NCI-H446 (cell line): Measurements from ENCODE around the gene ST6GALNAC6.

Experiments
- DNase-seq, 2 experiments: peaks; one replicate each; lab custom pipeline; 2025; lab: John Stamatoyannopoulos, UW

ST6GALNAC6 gene

DNA sequence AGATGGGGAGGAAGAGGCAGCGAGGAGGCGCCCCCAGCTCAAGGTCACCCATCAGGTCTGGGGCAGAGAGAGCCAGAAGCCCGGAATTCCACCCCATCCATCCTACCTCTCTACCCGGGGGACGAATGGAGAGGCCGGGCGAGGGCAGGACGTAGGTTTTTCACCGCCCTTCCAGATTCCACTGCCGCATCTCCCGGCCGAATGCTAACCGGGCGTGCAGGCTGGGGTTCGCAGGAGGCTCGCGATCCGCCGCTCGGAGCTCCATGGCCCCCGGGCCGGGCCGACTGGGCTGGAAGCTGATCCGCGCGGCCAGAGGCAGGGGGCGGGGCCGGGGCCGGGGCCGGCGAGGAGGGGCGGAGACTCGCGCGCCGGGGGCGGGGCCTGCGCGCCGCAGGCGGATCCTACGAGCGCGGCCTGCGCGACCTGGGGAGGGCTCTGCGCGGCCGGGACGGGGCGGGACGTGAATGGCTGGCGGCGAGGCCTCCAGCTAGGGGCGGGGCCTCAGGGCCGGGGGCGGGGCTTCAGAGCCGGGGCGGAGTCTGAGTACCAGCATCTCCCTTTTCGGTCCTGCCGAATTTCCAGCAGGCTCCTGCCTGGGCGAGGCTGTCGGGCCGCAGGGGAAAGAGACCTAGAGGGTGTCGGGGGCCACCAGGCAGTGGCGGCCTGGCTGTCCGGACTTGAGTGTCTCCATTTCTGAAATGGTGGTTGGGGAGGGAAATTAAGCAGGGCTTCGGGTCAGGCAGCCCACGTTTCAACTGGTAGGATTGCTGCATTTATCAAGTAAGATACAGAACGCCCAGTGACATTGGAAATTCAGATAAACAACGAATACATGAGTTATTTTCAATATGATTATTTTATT, 17.5 kb upstream of the ST6GALNAC6 start, which contains the start of gene ST6GALNAC4:
Gene ST6GALNAC4 (minus strand): TSS at position 322 of the 862 bp plus-strand sequence. CDS start 622 bp downstream, outside the sequence.
- peak; percentile 20 to 87 for DNase-seq

DNA sequence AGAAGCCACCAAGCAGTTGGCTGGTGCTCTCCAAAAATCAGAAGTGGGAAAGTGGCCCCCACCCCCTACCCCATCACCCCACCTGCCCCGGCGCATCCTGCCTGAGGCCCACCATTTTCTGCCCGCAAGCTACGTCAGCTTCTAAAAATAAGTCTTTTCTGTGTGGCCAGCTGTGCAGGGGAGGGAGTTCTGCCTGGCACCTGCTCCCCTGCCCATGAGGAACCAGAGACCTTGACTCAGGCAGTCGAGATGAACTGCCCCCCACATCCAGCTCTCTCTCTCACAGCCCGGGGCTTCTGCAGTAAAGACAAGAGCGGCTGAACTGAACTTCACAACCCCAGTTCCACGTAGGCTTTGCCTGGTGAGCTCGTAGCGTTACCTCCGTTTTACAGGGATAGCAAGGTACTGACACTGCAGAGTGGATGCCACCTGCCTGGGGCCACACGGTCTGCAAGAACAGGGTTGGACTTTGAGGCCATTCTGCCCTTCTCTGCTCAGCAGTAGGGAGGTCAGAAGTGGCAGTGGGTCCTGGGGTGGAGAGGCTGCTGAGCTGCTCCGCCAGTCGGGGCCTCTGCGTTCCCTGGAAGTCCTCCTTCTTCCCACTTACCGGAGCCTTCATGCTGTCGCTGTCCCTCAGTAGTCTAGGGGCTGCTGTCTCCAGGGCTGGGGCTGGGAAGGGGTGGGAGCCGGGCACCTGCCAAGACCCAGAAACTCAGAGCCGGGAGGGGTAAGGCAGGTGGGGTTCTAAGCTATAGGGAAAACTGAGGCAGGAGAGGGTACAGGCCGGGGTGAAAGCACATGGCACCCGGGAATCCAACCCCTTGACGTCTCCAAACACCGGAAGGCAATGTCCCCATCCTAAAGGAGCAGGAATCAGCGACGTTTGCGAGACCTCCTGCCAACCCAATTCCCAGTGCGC, 16.7 kb upstream of the ST6GALNAC6 start:
- DNase-seq, result no peak

DNA sequence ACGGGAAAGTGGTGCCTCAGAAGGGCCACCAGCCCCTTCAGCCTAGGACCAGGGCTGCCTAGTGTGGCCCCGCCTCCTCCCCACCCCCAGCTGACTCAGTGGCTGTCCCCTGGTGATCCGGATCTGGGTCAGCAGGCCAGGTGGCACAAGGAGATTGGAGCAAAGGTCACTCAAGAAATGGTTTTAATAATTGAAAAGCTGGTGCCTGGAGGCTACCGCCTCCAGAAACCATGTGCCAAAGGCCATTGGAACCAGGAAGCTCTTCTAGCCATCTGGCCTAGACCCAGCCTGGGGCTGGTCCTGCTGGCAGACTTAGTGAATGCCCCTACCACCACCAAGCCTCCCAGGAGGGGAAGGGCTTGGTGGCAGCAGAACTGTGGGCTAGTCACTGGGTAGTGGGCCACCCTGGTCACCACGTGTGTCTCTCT, 15.9 kb upstream of the ST6GALNAC6 start:
- no peak for DNase-seq

DNA sequence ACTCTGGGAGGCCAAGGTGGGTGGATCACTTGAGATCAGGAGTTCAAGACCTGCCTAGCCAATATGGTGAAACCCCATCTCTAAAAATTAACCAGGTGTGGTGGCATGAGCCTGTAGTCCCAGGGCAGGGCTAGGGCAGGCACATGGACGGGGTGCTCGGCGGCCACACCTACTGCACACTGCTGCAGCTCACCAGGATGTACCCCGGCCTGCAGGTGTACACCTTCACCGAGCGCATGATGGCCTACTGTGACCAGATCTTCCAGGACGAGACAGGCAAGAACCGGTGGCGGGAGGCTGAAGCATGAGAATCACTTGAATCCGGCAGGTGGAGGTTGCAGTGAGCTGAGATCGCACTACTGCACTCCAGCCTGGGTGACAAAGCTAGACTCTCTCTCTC, 14.3 kb upstream of the ST6GALNAC6 start:
- no peak for DNase-seq

DNA sequence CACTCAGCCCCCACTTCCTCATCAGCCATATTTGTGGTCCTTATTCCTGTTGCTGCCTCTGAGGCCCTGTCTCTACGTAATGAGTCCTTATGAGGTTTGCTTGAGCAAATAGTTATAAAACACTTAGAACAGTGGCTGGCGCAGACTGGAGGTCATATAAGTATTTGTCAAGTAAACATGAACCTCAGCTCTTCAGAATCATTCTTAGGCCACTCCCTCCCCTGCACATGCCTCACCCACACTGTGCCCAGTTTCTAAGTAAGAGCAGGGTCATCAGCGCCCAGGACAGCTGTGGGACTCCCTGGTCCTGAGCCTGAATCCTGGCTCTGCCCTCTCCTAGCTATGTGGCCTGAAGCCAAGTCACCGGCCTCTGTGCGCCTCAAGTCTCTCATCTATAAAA, 13.5 kb upstream of the ST6GALNAC6 start:
- no peak for DNase-seq

DNA sequence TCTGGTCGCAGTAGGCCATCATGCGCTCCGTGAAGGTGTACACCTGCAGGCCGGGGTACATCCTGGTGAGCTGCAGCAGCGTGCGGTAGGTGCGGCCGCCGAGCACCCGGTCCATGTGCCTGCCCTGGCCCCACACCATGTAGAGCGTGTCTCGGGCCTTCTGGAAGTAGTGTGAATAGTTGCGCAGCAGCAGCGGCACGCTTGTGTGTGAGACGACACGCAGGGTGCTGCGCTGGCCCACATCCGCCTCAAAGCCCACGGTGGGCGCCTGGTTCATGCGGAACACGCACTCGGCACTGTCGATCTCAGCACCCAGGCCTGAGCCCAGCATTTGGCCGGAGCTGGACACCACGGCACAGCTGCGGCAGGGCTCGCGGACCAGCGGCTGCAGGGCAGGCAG, 12.9 kb upstream of the ST6GALNAC6 start:
- no peak for DNase-seq

DNA sequence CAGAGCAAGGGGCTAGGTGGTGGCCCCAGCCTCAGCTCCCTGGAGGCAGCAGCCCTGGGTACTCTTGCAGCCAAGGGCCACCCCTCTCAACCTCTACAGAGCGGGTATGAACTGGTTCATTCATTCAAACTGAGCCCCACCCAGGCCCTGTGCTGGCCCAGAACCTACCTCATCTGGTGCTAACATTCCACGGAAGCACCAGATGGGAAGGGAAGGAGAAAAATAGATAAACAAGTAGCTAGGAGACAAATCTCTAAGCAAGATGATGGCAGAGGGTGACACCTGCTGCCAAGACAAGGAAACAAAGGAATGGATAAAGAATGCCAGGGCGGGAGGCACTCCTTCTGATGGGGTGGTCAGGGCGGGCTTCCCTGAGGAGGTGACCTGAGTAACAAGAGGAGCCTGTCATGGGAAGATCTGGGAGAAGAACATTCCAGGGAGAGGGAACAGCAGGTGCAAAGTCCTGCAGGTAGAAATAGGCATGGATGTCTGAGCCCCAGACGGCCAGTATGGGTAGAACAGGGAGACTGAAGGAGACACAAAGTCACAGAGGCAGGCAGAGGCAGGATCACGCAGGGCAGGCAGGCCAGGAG, 11.3 kb upstream of the ST6GALNAC6 start:
- peak in 1 of 2 experiments; percentile 19 for DNase-seq

DNA sequence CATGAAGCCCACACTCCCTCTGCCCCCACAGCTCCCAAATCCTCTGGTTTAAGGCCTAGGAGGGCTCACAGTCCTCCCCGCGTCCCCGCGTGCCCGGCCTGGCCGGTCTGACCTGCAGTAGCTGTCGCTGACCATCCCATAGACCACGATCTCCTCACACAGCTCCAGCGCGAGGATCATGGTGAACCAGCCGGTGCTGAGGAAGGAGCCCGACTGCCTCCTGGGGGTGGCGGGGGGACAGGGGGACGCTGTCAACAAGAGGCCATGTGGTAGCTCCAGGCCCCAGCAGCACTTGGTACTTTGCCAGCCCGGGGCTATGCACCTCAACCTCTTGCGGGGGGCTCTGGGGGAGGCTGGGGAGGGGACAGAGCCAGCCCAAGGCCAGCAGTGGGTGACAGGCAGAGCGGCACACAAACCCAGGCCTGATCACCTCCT, 10.5 kb upstream of the ST6GALNAC6 start:
- no peak for DNase-seq

DNA sequence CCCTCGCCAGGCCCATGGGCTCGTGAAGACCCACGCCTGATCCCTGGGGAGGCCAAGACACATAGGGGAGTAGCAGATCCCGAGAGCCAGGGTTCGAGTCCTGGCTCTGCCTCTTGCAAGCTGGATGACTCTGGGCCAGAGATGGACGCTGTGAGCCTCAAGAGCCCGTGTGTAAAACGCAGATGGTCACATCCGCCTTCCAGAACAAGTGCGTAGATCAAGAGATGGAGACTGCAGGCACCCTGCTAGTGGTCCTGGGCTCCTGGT, 9.2 kb upstream of the ST6GALNAC6 start:
- DNase-seq, result no peak

DNA sequence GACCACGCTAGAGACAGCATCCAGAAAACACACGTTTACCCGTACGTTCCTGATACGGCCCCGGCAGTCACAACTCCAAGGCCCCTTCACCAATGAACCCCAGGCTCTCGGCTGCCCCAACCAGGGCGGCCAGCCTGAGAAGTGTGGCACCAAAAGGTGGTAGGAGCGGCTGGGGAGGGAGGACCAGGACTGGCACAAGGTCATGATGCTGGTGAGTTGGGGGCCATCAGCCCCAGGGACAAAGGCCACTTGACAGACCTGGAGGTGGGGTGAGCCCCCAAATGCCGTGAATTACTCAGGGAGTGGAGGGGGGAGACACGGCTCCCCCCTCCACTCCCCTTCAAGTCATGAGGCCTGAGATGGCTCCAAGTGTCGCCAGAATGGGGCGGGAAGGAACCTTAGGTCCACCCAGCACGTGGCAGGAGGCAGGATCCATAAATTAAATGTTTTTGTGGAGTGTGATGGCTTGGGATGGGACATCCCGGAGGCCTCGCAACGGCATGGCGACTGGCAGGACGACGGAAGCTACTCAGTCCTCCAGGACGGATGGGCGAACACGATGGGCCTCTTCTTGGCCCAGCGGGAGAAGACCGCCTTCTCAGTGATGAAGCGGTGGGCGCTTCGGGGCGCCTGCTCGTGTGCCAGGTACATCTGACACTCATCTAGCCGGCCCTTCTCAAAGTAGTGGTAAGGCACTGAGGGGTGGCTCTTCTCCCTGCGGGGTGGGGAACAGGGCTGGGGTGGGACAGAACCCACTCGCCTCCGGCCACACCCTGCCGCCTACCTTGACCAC, 8.7 kb upstream of the ST6GALNAC6 start:
- DNase-seq, result no peak

DNA sequence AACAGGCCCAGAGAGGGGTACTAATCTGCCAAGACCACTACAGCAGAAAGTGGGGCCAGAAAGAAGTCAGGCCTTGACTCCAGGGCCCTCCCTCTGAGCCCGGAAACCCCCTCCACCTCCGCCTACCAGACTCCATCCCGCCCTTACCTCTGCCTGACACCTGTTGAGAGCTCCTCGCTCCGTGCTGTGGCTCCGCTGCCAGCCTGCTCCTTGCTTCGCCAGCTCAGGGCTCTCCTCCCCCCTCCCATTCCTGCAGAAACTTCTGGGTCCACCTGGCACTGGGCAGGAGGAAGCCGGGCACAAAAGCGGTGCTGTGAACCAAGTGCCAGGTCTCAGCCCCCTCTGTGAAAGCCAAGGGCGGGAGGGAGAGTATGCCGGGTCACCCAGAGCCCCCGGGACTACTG, 6.4 kb upstream of the ST6GALNAC6 start:
- DNase-seq, result no peak

DNA sequence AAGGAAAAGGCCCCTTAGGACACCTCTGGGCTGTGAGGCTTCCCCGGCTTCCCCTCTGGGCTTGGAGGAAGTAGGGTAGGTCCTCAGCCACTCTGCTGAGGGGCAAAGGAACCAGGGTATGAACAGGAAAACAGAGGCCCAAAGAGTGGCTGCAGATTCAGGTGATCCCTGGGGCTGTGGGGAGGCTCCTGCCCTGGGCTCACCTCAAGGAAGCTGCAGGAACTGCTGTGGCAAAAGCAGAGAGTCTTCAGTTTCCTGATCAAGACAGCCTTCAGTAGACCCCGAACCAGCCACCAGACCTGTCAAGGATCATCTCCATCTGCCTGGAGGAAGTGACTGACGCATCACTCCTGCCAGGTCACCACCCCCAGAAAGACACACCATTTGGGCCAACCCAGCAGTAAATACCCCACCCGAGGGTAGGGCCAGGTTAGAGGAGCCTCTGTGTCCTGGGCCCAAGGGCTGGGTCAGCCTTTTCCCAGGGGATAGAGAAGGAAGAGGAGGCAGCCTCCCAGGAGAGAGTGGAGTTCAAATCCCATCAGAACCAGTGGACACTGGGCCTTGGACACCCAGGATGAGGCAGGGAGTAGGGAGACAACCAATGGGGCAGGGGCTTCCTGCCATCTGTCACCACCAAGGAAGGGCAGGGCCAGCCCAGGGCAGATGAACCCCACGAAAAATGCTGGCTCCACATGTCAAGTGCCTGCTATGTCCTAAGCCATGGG, 5.8 kb upstream of the ST6GALNAC6 start:
- no peak for DNase-seq

DNA sequence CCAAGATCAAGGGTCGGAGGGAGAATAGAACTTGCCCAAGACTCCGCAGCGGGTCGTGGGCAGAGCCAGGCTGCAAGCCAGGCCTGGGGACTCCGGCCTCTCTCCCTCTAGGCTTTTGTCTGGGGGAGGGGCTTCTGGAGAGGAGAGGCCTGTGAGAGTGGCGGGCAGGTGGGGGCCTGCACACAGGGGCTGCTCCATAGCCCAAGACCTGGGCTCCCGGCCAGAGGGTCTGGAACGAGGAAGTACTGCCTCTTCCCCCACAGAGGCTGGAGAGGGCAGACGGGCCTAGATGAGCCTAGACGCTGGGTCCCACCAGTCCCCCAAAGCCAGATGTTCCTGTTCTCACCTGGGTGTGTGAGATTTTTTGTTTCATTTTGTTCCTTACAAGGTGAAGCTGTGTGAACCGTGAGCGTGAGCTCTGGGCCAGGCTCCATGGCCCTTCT, 5.2 kb upstream of the ST6GALNAC6 start:
- DNase-seq, result no peak

DNA sequence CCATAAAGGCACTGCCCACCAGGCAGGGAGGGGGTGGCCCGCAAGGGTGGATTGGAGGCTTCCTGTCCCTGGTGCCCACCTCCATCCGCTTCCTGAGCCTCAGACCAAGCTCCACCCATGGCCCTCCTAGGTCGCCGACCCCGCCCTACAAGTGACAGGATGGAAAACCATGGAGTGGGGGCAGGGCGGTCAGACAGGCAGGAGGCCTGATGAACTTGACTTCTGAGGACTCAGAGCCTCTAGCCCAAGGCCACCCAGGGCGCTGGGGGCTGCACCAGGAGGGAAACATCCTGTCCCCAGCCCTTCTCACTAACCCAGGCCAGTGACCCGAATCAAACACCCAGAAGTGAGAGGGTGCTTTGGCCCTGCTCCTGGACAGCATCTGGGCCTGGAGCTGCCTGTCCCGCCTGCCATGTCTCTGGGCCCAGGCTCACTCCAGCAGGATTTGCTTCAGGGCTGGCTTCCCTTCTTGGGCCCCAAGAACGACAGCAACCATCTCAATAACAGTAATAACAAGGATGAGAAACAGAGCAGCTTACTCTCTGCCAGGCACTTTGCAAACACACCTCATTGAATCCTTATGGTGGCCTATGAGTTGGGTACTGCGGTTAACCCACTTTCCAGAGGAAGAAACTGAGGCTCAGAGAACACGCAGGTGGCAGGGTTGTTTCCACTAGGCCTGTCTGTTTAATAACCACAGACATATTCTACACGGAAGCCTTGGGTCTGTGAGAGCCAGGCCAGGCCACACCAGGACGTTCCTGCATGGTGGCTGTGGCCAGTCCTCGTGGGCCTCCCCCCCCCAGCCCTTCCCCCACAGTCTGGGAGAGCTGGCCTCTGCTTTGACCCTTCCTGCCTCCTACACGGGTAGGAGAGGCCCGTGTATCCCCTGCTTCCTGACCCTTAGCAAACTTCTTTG, 4.4 kb upstream of the ST6GALNAC6 start:
- DNase-seq, result no peak

DNA sequence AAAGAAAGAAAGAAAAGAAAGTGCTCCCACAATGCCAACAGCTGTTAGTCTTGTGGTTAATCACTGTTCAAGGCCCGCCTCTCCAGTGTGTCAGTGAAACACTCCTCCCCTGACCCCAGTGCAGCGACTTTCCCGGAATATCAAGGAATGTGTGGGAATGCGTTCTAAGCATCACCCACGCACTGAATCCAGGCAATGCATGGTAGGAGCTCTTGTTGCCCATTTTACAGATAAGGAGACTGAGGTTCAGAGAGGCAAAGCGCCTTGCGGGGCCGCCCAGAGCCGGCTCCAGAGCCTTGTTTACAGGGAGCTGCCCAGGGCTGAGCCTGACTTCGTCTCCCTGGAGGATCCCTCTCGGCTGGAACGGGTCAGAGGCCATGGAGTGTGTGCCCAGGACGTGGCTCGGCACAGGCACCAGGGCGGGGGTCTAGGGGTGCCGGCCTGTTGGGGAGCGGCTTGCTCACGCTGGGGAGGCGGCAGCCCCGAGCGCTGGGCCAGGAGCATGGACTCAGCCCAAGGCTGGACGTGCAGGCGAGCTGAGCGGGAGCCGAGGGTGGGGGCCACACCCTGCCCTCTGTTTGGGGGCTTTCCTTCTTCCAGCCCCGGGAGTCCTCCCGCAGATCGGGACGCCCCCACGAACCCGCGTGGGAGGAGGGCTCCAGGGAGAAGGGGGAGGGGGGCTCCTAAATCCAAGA, 823 bp downstream of the ST6GALNAC6 start:
- DNase-seq, result no peak

DNA sequence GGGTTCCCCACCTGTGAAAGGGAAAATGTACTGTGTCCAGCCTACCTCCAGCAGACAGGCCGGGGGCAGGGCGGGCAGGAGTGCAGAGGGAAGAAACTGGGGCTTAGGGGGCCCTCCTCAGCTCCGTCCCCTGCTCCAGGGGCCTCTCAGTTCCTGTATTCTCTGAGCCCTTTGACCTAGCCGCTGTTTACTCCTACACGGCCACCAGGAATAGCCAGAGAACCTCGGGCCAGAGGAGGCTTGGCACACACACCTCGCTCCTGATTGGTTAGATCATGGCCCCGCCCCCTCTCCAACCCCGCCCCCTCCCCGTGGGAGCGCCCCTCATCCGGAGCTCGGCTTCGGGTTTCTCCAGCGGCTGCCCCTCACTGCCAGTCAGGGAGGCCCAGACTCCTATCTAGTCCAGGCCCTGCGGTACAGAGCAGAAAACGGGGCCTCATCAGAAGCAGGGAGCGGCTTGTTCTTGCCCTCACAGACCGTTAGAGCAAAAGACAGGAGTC, 2.2 kb downstream of the ST6GALNAC6 start:
- no peak for DNase-seq

DNA sequence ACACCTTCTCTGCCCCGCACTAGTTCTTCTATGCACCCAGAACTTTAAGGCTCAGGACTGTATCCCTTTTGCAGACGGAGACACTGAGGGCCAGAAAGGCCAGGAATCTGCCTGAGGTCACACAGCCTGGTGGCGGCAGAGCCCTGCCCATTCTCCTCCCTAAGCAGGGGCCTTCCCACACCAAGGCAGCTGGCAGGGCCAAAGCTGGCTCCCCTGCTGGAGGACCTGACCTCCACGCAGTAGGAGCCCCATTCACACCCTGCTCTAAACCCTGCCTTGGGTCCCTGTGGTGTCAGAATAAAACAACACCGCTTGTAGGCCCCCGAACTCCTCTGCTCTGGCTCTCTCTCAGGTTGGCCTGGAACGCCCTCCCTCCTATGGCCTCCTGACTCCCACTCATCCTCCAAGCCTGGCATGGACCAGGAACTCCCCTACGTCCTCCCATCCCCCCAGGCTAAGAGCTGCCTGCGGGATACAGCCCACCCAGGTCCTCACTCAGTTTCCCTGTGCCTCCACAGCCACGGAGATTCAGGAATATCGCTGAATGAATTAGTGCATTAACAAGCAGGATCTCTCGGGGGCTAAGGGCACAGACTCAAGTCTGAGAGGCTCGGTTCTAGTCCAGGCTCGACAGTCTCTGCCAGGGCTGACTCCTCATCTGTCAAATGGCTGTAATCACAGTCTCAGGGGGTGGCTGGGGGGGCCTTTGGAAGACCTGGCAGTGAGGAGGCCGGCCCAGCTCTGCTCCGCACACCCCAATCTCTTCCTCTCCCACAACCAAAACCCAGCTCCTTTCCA, 2.8 kb downstream of the ST6GALNAC6 start:
- no peak for DNase-seq

DNA sequence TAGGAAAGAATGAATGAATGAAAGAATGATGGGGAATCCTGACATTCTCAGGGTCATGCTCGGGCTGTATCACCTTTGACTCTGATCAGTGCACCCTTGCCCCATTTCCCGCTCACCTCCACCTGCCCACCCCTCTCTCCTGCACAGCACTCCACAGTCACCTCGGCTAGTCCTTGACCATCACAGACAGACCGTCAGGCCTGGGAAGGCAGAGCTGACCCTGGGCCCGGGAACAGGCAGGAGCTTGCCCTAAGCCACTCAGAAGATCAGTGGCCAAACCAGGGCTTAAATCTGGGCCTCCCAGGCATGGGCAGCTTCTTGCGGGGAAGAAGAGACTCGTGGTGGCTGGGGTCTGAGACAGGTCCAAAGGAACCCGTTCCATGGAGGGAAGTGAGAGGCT, 3.6 kb downstream of the ST6GALNAC6 start:
- no peak for DNase-seq
